GM19025 (cell line): ENCODE data around the gene NLRP13.
"Not testable (repeated sequence)": the region's sequence is repeated elsewhere in the genome, so short reads cannot be mapped to it uniquely, and the experiment has no call there.

Experiments used
- ATAC-seq: cut with Tn5 transposase; IDR thresholded peaks from one replicate; pipeline ENCODE4 v1.9.1; 2021; ENCODE audit warnings: mild to moderate bottlenecking, low read depth, moderate library complexity; ENCODE audit not compliant: unreplicated experiment

Gene NLRP13

DNA sequence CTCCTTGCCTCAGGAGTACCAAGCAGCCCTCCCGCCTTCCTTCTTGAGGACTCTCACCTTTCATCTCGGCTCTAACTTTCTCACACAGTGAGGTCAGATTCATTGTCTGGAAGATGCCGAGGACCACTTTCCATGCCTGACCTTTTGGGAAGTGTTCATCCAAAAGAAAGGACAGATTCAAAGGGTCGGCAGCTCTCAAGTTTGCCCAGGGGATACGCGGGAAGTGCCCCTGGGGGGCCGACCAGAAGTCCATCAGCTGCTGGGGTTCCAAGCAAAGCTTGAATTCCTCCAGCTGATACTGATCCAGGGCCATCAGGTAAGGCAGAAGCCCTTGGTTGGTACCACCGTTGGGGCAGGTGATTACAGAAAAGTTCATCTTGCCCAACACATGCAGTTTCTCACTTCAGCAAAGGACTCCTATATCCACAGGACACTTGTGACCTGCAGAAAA lies at the start of gene NLRP13:
Gene NLRP13 (minus strand): TSS at position 401 of the 451 bp plus-strand sequence. CDS start 25 bp downstream, at position 376.
- no peak for ATAC-seq

DNA sequence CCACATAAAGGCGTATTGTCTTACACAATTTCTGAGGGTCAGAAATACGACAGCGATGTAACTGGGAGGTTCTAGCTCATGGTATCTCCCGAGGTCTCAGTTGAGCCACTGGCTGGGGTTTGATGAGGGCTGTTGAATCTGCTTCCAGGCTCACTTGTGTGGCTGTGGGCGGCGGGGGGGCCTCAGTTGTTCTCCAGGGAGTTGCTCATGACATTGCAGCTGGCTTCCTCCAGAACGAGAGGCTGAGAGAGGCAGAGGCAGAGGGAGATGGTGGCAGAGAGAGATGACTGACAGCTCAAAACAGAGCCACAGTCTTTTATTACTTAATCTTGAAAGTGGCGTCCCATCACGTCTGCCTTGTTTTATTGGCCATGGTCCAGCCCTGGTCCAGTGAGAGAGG lies 48.3 kb upstream of the NLRP13 start:
- no peak for ATAC-seq

DNA sequence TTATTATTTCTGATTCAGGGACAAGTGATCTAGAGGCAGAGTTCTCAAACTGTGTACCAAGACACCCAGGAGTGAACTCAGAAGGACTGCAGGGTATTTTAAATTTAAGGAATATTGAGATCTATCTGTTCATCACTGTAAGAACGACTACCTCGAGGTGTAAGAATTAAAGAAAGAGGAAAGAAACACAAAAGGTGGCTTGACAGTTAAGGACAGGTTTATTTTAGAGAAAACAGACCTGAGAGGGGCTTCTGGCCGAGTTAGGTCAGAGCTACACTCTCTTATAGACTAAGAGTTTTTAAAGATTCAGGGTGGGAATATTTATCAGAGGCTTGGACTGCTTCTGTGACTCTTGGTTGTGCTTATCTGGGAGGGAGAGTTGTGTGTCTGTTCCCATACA lies 41.8 kb upstream of the NLRP13 start:
- no peak for ATAC-seq

GRCh38 chr19:55962186-55962585 lies 30.1 kb upstream of the NLRP13 start:
- no peak for ATAC-seq

GRCh38 chr19:55959996-55960675 lies 28.0 kb upstream of the NLRP13 start:
- ATAC-seq: no peak

GRCh38 chr19:55958356-55958755 lies 26.2 kb upstream of the NLRP13 start:
- ATAC-seq: no peak

- ATAC-seq: no peak
Measured at GRCh38 chr19:55956431-55956830, 24.3 kb upstream of the NLRP13 start.

DNA sequence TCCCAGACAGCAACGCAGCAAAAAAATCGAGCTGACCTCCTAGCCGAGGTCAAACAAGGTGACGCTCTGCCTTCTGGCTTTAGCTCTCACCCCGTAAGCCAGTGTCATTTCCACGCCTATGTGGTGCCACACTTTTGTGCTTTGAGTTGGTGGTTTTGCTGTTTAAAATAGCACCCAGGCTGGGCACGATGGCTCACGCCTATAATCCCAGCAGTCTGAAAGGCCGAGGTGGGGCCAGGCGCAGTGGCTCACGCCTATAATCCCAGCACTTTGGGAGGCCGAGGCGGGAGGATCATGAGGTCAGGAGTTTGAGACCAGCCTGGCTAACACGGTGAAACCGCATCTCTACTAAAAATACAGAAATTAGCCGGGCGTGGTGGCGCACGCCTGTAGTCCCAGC lies 18.4 kb upstream of the NLRP13 start:
- ATAC-seq: not testable (repeated sequence)

GRCh38 chr19:55947532-55947931 lies 15.4 kb upstream of the NLRP13 start, which contains the start of gene NLRP8:
Gene NLRP8 (plus strand): TSS chr19:55947832.
- ATAC-seq: no peak

DNA sequence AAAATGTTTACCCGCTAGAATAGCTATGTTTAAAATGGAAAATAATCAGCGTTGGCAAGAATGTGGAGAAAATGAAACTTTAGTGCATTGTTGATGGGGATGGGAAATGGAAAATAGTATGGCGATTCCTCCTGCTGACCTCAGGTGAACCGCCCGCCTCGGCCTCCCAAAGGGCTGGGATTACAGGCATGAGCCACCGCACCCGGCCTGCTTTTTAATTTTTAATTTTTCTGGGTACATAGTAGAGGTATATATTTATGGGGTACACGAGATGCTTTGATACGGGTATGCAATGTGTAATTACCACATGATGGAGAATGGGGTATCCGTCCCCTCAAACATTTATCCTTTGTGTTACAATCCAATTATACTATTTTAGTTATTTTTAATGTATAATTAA lies 8.2 kb upstream of the NLRP13 start:
- no peak for ATAC-seq

DNA sequence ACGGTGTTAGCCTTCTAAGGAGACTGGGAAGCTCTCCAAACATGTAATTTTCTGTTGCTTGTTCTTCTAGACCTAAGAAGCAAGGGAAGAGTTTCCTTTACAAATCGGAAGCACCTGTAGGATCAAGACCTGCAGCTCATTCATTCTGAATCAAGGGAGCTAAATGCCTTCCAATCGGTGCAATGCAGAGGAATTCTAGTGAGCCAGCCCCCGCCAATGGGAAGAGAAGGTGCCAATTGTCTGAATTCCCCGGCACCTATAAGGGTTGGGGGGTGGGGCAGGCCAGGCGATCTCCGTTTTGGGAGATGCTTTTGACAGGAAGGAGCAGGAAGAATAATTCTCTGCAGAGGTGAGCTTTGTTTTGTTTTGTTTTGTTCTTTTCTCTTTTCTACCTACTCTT lies 7.1 kb upstream of the NLRP13 start:
- no peak for ATAC-seq

DNA sequence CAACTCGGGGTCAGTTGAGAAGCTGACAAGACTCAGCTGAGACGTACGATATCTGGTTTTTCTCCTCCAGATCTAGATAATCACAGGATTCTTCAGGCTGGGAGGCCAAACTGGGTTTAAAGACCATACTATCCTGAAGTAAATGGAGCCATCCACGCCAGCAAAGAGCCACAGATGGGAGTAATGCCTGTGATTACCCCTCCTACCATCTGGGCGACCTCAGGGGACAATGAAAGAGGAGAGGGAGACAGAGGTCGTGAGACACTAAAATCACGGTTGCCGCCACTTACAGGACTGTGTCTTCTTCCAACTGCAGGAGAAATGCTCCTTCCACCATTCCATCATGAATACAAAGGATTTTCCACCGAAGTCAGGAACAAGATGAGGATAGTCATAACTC lies 3.1 kb upstream of the NLRP13 start:
- ATAC-seq: no peak

DNA sequence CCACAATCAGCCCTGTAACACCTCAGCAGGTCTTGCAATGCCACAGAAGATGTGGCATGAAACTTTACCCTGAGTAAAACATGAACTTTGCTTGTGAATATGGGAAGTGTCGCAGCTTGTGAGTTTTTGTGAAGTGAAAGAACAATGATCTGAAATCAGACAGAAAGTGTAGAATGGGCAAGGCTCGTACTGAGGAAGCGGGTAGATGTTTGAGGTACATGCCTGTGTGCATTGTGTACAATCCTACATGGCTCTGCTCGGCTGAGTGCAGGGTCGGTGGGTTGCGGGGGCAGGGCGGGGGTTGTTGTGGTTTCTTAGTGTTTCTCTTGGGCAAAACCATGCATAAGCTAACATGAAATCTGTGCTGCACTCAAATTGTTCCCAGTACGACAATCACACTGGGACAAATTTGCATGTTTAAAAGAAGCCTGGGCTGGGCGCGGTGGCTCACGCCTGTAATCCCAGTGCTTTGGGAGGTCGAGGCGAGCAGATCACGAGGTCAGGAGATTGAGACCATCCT lies 1.1 kb downstream of the NLRP13 start:
- no peak for ATAC-seq

- not testable (repeated sequence) for ATAC-seq
Measured at GRCh38 chr19:55929258-55929657, 2.9 kb downstream of the NLRP13 start.

DNA sequence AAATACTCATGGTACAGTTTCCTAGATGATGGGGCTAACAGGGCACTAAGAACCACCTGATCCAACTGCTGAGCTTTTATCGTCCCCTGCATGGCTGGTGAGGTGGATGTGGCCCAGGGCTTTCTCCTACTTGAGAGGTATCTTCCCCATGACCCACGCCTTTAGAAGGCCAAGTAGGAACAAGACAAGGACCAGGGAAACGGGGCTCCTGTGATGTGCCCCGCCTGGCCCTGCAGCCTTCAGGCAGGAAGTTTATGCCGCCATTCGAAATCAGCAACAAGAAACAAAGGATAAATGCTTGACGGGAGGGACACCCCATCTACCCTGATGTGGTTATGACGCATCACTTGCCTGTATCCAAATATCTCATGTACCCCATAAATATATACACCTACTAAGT lies 4.1 kb downstream of the NLRP13 start:
- no peak for ATAC-seq

DNA sequence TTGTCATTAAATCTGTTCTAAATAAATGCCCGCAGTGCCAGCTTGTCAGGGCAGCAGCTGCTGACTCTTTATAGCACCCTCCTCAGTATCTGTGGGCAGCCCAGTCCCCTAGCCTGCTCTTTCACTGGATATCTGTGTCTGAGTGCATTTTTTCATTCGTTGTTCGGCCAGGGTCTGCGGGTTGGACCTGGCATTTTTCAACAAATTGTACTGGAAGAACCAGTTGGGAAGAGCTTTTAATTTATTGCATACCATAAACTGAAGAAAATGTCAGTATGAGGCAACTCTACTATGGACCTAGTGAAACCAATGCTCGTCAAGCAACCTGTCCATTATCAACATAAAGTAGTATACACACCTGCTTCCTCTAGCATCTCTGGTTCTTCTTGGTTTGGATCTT lies 8.6 kb downstream of the NLRP13 start:
- no peak for ATAC-seq

DNA sequence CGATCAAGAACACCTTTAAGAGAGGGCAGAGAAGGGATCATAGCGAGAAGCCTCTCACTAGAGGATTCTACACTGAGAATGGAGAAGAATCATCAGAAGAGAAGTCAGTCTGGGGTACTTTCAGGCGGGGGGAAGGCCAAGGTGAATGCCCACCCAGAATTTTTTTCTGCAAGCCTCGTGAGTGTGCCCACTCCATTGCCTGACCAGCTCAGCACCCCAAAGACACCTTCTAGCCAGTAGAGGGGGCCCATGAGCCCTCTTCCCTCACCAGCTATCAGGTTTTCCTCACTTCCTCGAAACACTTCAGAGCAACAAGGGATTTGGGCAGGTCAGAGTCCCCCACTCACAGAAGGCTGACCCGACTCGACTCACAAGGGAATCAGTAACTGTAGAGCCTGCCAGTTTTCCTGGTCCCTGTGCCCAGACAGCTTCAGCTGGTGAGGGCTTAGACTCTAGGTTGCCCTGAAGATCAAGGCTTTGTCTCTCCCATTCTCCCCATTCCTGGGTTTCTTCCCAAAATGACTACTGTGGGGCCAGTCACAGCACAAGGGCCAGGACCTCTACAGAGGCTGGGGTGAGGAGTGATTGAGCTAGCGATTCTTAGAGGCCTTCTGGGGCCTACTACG lies 18.4 kb downstream of the NLRP13 start:
- ATAC-seq: no peak

- no peak for ATAC-seq
Measured at GRCh38 chr19:55912916-55913315, 19.2 kb downstream of the NLRP13 start.

- ATAC-seq: no peak
Measured at GRCh38 chr19:55909801-55910200, 22.3 kb downstream of the NLRP13 start.

- ATAC-seq: no peak
Measured at GRCh38 chr19:55907746-55908145, 24.4 kb downstream of the NLRP13 start.

GRCh38 chr19:55907286-55907685 lies 24.9 kb downstream of the NLRP13 start:
- ATAC-seq: no peak
